GM10266 (cell line): ENCODE results near the gene SLC35A2.

Experiments used
- DNase-seq: peaks from one replicate; pipeline ENCODE4 v3.0.0; 2012; ENCODE audit errors: extremely low spot score
- TF ChIP-seq, protein P1 (sequence below): IDR thresholded peaks from 2 replicates; pipeline ENCODE4 v1.5.1; 2012; ENCODE audit warnings: mild to moderate bottlenecking, low read depth; ENCODE audit not compliant: control insufficient read depth, insufficient read depth; ENCODE audit errors: missing control alignments

The SLC35A2 gene

GRCh38 chrX:48927123-48927522 is 15.7 kb upstream of the SLC35A2 start:
- TF ChIP-seq, protein P1, sequence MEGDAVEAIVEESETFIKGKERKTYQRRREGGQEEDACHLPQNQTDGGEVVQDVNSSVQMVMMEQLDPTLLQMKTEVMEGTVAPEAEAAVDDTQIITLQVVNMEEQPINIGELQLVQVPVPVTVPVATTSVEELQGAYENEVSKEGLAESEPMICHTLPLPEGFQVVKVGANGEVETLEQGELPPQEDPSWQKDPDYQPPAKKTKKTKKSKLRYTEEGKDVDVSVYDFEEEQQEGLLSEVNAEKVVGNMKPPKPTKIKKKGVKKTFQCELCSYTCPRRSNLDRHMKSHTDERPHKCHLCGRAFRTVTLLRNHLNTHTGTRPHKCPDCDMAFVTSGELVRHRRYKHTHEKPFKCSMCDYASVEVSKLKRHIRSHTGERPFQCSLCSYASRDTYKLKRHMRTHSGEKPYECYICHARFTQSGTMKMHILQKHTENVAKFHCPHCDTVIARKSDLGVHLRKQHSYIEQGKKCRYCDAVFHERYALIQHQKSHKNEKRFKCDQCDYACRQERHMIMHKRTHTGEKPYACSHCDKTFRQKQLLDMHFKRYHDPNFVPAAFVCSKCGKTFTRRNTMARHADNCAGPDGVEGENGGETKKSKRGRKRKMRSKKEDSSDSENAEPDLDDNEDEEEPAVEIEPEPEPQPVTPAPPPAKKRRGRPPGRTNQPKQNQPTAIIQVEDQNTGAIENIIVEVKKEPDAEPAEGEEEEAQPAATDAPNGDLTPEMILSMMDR: no peak
- DNase-seq: no peak

- DNase-seq: no peak
- TF ChIP-seq, protein P1: no peak
Observed at GRCh38 chrX:48924270-48924669, 12.8 kb upstream of the SLC35A2 start.

- TF ChIP-seq, protein P1: no peak
- no peak for DNase-seq
Observed at GRCh38 chrX:48923771-48924170, 12.3 kb upstream of the SLC35A2 start.

- TF ChIP-seq, protein P1: no peak
Observed at GRCh38 chrX:48920718-48921104, 9.3 kb upstream of the SLC35A2 start.

GRCh38 chrX:48919947-48920717 is 8.7 kb upstream of the SLC35A2 start:
- DNase-seq: no peak
- TF ChIP-seq, protein P1: no peak

More at GRCh38 chrX:48920718-48921104, 9.3 kb upstream of the SLC35A2 start:
- DNase-seq: no peak

- TF ChIP-seq, protein P1: no peak
- DNase-seq: no peak
Observed at GRCh38 chrX:48919360-48919841, 8.0 kb upstream of the SLC35A2 start.

DNA sequence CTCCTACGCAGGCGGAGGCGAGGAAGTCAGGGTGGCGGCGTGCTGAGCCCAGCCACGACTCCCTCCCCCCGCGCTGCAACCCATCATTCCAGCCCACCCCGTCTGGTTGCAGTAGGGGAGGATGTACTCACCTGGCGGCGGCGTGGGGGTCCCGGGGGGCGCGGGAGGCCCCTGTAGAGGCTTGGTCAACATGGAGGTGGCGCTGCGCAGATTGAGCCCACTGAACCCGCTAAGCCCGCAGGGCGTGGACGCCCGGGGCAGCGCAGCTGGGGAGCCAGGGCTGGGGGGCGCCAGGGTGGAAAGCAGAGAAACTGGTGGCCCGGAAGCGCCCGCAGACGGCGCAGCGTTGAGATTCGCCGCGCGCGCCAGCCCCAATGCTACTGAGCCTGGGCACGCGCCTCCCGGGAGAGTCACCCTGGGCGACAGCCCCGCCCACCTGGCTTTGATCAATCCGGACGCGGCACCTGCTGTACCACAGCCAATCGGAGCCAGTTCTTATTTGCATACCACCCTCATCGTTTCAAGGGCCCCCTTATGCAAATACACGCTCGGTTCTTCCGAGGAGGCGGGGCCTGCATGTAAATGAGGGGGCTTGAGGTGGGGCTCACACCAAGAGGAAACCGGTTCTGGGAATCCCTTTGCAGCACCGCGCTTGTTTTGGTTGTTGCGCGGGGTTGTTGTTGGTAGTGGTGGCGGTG is 7.3 kb upstream of the SLC35A2 start, which contains the start of gene PIM2:
TSS of gene PIM2 (minus strand) at position 382 of the 698 bp plus-strand sequence. CDS start at position 192, 190 bp downstream.
- TF ChIP-seq, protein P1: no peak
- DNase-seq: peak; percentile 86
